Gastrocnemius medialis (tissue), 4 donors: ENCODE results near the gene TCEAL3. TPM values are rescaled to one million over a fixed set of nuclear protein-coding genes. Genes with fewer than 3 reads are reported as not detected.
A peak's percentile ranks its signal among the peaks of the same experiment; 100 is the strongest.

Experiments
- ATAC-seq, 2 donors: fragments of 150-250 bp; one replicate each; pipeline ENCODE4 v1.9.1; 2016
- DNase-seq, 2 donors: peaks; one replicate each; pipeline ENCODE4 v3.0.0-alpha.2; 2019
- H3K27ac ChIP-seq, 4 donors: fragments of 200-600 bp; sonication (generic); 1 replicate in 1 of 4; 2 replicates in 3 of 4; pipeline ENCODE4 v1.5.1; 2016 to 2018; ENCODE audit warnings: mild to moderate bottlenecking in 2 of 4, moderate library complexity in 1 of 4
- H3K27me3 ChIP-seq, 3 donors: fragments of 200-600 bp; sonication (generic) in 2 of 3; 1 replicate in 1 of 3; 2 replicates in 2 of 3; pipeline versions ENCODE4 v1.5.1 to v1.6.0; 2016 to 2019; ENCODE audit warnings: mild to moderate bottlenecking in 1 of 3, moderate library complexity in 1 of 3
- H3K36me3 ChIP-seq, 2 donors: fragments of 200-600 bp; sonication (generic) in 1 of 2; one replicate each; pipeline ENCODE4 v1.5.1; 2017 to 2018
- H3K4me1 ChIP-seq, 2 donors: fragments of 200-600 bp; sonication (generic) in 1 of 2; one replicate each; pipeline ENCODE4 v1.5.1; 2016 to 2017; ENCODE audit warnings: mild to moderate bottlenecking in 2 of 2
- H3K4me3 ChIP-seq, 4 donors: fragments of 200-600 bp; sonication (generic) in 3 of 4; 1 replicate in 1 of 4; 2 replicates in 3 of 4; pipeline ENCODE4 v1.5.1; 2016 to 2019; ENCODE audit warnings: mild to moderate bottlenecking in 2 of 4
- H3K9me3 ChIP-seq, 3 donors: fragments of 200-600 bp; sonication (generic) in 2 of 3; 1 replicate in 1 of 3; 2 replicates in 2 of 3; pipeline ENCODE4 v1.5.1; 2016 to 2019
- POLR2A ChIP-seq, 2 donors: fragments of 450-650 bp; IDR thresholded peaks; one replicate each; pipeline ENCODE4 v1.6.1; 2017; ENCODE audit warnings: antibody characterized with exemption in 2 of 2, mild to moderate bottlenecking in 2 of 2, moderate library complexity in 2 of 2
- in situ Hi-C, 4 donors: fragments of 200-750 bp; cut with MboI; loops; one replicate each; pipeline versions ENCODE4 v1.15.0 to v1.8.0; 2017; ENCODE audit warnings: low sequenced_read_pairs in 4 of 4
- intact Hi-C: fragments of 100-400 bp; cut with DNase I; formaldehyde crosslinking; loops from one replicate; pipeline ENCODE4 v1.15.1; 2023; ENCODE audit warnings: low total_unique reads
- total RNA-seq, 4 donors: library from RNA; depleted of rRNA; stranded (reverse); fragments of >200 nt; gene quantifications; one replicate each; pipeline versions ENCODE4 v1.1.0 to v1.2.3, GENCODE V29; 2016
- TF ChIP-seq, protein P1 (sequence below), 5 experiments: fragments of 450-650 bp in 3 of 5; fragments of 200-600 bp in 2 of 5; sonication (generic) in 2 of 5; IDR thresholded peaks in 4 of 5; conservative IDR thresholded peaks in 1 of 5; 1 replicate in 4 of 5; 2 replicates in 1 of 5; pipeline ENCODE4 v1.5.1; 2016 to 2019; ENCODE audit warnings: antibody characterized with exemption in 5 of 5, mild to moderate bottlenecking in 3 of 5, moderate library complexity in 3 of 5

Gene TCEAL3
- total RNA-seq, 4 donors from 2014 or later, result 5.0 to 9.2 (median 7.1) TPM

DNA sequence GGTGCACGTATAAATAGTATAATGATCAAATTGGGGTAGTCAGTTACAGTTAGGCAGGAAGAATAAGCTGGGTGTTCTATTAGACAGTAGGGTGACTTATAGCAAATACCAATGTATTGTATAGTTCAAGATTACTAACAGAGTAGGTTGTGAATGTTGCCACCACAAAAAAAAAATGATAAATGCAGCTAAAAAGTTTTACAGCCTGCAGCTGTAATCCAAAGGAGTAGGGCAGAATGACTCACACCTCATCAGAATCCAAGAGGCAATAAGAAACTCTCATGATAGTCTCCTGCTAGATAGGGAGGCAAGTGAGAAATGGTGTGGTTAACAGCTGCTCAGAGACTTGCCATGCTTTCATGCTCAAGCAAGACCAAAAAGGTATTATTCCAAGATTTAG is 42.0 kb upstream of the TCEAL3 start:
- H3K27ac ChIP-seq, result no peak overlapping the region
- no peaks in the 10 kb centered on the region for H3K9me3 ChIP-seq
- intact Hi-C loops, result no loop called here
- DNase-seq (no peak), ATAC-seq (no peak)
- H3K36me3 ChIP-seq, result no peaks in the 10 kb centered on the region
- in situ Hi-C loops, result no loop called here
- H3K4me3 ChIP-seq, result no peak overlapping the region
- no peaks in the 10 kb centered on the region for H3K27me3 ChIP-seq
- TF ChIP-seq, protein P1, sequence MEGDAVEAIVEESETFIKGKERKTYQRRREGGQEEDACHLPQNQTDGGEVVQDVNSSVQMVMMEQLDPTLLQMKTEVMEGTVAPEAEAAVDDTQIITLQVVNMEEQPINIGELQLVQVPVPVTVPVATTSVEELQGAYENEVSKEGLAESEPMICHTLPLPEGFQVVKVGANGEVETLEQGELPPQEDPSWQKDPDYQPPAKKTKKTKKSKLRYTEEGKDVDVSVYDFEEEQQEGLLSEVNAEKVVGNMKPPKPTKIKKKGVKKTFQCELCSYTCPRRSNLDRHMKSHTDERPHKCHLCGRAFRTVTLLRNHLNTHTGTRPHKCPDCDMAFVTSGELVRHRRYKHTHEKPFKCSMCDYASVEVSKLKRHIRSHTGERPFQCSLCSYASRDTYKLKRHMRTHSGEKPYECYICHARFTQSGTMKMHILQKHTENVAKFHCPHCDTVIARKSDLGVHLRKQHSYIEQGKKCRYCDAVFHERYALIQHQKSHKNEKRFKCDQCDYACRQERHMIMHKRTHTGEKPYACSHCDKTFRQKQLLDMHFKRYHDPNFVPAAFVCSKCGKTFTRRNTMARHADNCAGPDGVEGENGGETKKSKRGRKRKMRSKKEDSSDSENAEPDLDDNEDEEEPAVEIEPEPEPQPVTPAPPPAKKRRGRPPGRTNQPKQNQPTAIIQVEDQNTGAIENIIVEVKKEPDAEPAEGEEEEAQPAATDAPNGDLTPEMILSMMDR (IDR thresholded peaks at IDR 0.05 in 4 of 5, conservative IDR thresholded peaks at IDR 0.05 in 1 of 5), result no peak
- no peak for TF ChIP-seq POLR2A (IDR thresholded peaks at IDR 0.05)
- no peaks in the 10 kb centered on the region for H3K4me1 ChIP-seq

DNA sequence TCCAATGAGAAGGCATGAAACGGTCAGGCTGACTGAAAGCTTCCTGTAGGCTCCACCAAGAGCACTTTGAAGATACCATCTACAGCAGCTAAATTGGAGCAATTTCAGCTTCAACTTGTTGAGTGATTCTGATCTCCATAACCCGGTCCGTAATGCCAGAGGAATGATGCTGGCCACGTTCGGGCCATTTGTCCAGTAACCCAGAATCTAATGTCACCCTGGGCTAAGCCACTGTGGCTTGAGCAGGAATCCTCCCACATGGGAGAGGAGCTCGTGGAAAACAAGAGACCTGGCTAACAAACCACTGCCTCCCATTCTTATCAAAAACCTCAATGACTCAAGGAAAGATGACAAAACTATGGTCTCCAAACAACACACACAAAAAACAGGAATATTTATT is 36.6 kb upstream of the TCEAL3 start:
- ATAC-seq, result no peak
- no peaks in the 10 kb centered on the region for H3K36me3 ChIP-seq
- in situ Hi-C loops (no loop called here), intact Hi-C loops (no loop called here)
- no peaks in the 10 kb centered on the region for H3K4me1 ChIP-seq
- no peaks in the 10 kb centered on the region for H3K27me3 ChIP-seq
- no peak for TF ChIP-seq POLR2A (IDR thresholded peaks at IDR 0.05)
- TF ChIP-seq, protein P1 (IDR thresholded peaks at IDR 0.05 in 4 of 5, conservative IDR thresholded peaks at IDR 0.05 in 1 of 5), result no peak
- no peak overlapping the region for H3K4me3 ChIP-seq
- no peaks in the 10 kb centered on the region for H3K9me3 ChIP-seq
- DNase-seq, result no peak
- H3K27ac ChIP-seq, result no peak overlapping the region

DNA sequence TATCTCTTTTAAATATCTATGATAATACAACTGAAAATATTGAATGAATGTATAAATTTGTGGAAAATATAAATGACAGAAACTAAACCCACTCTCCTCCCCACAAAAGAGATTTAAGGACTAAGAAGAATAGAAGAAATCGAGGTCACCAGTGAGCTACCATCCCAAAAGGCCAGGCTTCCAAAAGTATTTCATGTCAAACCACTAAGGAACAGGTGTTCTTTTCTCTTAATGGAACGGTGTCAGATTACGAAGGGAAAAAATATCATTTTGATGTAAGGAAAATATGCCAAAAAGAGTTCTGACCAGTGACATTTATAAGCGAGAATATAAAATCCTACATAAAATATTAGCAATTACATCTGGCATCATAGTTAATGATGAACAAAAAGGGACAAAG is 36.0 kb upstream of the TCEAL3 start:
- in situ Hi-C loops (no loop called here), intact Hi-C loops (no loop called here)
- DNase-seq (no peak), ATAC-seq (no peak)
- Histone ChIP-seq H3K4me1 (no peaks in the 10 kb centered on the region), H3K27me3 (no peaks in the 10 kb centered on the region), H3K36me3 (no peaks in the 10 kb centered on the region), H3K27ac (no peak overlapping the region), H3K9me3 (no peaks in the 10 kb centered on the region), H3K4me3 (no peak overlapping the region)
- no peak for TF ChIP-seq POLR2A (IDR thresholded peaks at IDR 0.05)
- TF ChIP-seq, protein P1 (IDR thresholded peaks at IDR 0.05 in 4 of 5, conservative IDR thresholded peaks at IDR 0.05 in 1 of 5), result no peak

DNA sequence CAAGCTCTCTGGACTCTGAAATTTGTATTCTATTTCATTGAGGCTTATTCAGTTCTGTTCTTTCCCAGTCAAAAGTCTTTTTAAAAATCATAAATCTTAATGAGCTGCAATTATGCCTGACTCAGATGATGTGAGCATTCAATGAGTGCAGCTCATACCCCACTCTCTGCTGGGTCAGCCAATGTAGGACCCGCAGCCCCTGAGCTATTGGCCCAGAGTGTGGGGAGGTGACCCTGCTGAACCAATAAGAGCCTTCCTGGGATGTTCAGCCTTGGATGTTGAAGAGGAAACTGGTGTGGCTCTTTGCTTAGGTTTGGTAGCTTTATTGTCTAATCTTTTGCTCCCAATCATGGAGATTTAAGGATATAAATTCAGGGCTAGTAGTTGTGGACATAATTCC is 34.6 kb upstream of the TCEAL3 start:
- in situ Hi-C loops (no loop called here), intact Hi-C loops (no loop called here)
- no peak for DNase-seq
- Histone ChIP-seq H3K4me3 (no peak overlapping the region), H3K27ac (no peak overlapping the region), H3K36me3 (no peaks in the 10 kb centered on the region), H3K4me1 (no peaks in the 10 kb centered on the region), H3K9me3 (no peaks in the 10 kb centered on the region), H3K27me3 (no peaks in the 10 kb centered on the region)
- TF ChIP-seq POLR2A (IDR thresholded peaks at IDR 0.05), result no peak
- TF ChIP-seq, protein P1 (IDR thresholded peaks at IDR 0.05 in 4 of 5, conservative IDR thresholded peaks at IDR 0.05 in 1 of 5), result no peak
- ATAC-seq, result no peak

DNA sequence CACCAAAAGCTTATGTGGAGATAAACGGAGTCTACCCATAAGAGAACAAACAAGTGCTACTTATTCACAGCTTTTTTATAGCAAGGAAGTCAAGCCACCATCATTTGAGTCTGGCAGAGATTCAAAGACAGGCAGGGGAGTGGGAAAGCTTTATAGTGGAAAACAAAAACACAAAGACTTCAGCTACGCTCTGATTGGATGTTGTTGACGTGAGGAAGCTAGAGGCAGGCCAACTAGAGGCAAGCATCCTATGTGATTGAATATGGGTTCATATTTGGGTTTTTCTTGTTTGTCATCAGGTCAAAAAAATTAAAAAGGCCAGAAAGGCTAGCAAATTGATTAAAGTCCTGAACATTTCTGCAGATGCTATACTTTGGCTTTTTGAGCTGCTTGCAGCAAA is 23.2 kb upstream of the TCEAL3 start:
- in situ Hi-C loops, result no loop called here
- H3K27ac ChIP-seq, result peak overlapping the region in 1 of 4 donors; percentile 88

More for the DNA sequence above, 23.2 kb upstream of the TCEAL3 start:
- no peak for TF ChIP-seq POLR2A (IDR thresholded peaks at IDR 0.05)
- TF ChIP-seq, protein P1 (IDR thresholded peaks at IDR 0.05 in 4 of 5, conservative IDR thresholded peaks at IDR 0.05 in 1 of 5), result no peak
- Histone ChIP-seq H3K4me3 (peak overlapping the region in 1 of 4 donors; percentile 74), H3K9me3 (peaks cover 0 to 6% (median 0%) of the 10 kb centered on the region in 3 donors), H3K4me1 (no peaks in the 10 kb centered on the region), H3K36me3 (no peaks in the 10 kb centered on the region), H3K27me3 (no peaks in the 10 kb centered on the region)
- intact Hi-C loops, result loop anchor here (2.0 kb wide), 1 partner anchor 44 kb away; the partner anchor contains the start of gene TCEAL1
- no peak for DNase-seq
- ATAC-seq, result no peak
